ENCODE results near the gene SUSD6. TPM values are rescaled to one million over a fixed set of nuclear protein-coding genes. Genes with fewer than 3 reads are reported as not detected.

SUSD6 gene
- total RNA-seq, 1 donor from 2014 or later = 31.2 TPM

DNA sequence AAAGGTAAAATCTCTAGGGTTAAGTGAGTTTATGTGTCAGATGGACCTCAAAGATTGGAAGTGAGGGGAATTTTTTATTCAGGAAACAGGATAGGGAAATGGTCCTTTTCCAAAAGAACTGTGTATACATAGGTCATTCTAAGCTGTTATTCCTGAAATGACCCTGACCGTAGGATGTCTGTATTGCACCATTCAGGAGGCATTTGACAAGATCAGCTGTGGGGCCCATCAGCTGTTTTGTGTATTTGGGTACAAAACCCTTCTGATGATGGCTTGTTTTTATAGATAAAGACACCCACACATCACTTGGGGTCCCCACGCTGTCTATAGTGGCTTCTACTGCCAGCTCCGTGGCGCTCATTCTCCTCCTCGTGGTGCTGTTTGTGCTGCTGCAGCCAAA lies 92.9 kb downstream of the SUSD6 start:
- no peak overlapping the region for H3K4me3 Mint-ChIP-seq (ENCODE audit: unreplicated experiment)
- no peak for DNase-seq (ENCODE audit: extremely low spot score, unreplicated experiment)
- no peak overlapping the region for H3K27ac Mint-ChIP-seq (ENCODE audit: unreplicated experiment)
- no peaks in the 10 kb centered on the region for H3K27me3 Mint-ChIP-seq (ENCODE audit: unreplicated experiment)
- TF ChIP-seq, protein P1, sequence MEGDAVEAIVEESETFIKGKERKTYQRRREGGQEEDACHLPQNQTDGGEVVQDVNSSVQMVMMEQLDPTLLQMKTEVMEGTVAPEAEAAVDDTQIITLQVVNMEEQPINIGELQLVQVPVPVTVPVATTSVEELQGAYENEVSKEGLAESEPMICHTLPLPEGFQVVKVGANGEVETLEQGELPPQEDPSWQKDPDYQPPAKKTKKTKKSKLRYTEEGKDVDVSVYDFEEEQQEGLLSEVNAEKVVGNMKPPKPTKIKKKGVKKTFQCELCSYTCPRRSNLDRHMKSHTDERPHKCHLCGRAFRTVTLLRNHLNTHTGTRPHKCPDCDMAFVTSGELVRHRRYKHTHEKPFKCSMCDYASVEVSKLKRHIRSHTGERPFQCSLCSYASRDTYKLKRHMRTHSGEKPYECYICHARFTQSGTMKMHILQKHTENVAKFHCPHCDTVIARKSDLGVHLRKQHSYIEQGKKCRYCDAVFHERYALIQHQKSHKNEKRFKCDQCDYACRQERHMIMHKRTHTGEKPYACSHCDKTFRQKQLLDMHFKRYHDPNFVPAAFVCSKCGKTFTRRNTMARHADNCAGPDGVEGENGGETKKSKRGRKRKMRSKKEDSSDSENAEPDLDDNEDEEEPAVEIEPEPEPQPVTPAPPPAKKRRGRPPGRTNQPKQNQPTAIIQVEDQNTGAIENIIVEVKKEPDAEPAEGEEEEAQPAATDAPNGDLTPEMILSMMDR (IDR thresholded peaks at IDR 0.05) = no peak
- peaks cover 2% of the 10 kb centered on the region for H3K4me1 Mint-ChIP-seq (ENCODE audit: unreplicated experiment)
- H3K36me3 Mint-ChIP-seq (ENCODE audit: unreplicated experiment) = peaks cover 36% of the 10 kb centered on the region
- no peaks in the 10 kb centered on the region for H3K9me3 Mint-ChIP-seq (ENCODE audit: unreplicated experiment)

DNA sequence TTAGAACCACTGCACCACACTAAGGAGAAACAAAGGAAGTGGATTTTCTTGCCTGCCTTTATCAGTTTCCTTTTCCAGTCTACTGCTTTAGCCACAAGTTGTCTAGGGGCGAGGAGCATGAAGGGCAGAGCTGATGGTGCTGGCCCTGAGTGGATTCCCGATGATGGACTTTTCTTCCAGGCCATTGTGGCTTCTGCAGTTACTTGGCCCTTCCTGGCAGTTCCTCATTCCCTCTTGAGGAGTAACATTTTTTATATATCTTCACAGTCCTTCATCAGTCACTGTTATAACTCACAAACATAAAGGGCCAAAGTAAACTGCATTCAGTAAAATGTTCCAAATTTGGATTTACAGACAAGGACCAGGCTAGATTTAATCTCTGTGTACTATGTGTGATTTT lies 94.3 kb downstream of the SUSD6 start:
- Mint-ChIP-seq H3K27me3 (ENCODE audit: unreplicated experiment) (no peaks in the 10 kb centered on the region), H3K9me3 (ENCODE audit: unreplicated experiment) (no peaks in the 10 kb centered on the region), H3K4me1 (ENCODE audit: unreplicated experiment) (peaks cover 5% of the 10 kb centered on the region), H3K4me3 (ENCODE audit: unreplicated experiment) (no peak overlapping the region), H3K36me3 (ENCODE audit: unreplicated experiment) (peaks cover 38% of the 10 kb centered on the region), H3K27ac (ENCODE audit: unreplicated experiment) (no peak overlapping the region)
- DNase-seq (ENCODE audit: extremely low spot score, unreplicated experiment) = no peak
- TF ChIP-seq, protein P1 (IDR thresholded peaks at IDR 0.05) = no peak

DNA sequence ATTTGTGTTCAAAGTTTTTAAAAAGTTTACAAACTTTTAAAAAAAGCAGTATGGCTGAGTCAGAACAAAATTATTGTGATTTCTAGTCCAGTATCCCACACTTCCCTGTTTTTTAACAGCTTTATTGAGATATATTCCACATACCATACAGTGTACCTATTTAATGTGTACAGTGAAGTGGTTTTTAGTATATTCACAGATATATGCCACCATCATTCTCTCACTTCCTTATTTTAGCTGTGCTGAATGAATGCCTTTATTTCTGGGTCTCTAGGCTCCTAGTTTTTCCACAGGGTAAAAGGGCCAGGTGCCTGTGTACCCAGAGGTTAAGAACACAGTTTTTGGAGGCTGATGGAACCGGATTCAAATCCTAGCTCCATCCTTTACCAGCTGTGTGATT lies 96.7 kb downstream of the SUSD6 start:
- Mint-ChIP-seq H3K9me3 (ENCODE audit: unreplicated experiment) (no peaks in the 10 kb centered on the region), H3K4me1 (ENCODE audit: unreplicated experiment) (peaks cover 26% of the 10 kb centered on the region), H3K4me3 (ENCODE audit: unreplicated experiment) (no peak overlapping the region), H3K36me3 (ENCODE audit: unreplicated experiment) (peaks cover 44% of the 10 kb centered on the region), H3K27me3 (ENCODE audit: unreplicated experiment) (no peaks in the 10 kb centered on the region), H3K27ac (ENCODE audit: unreplicated experiment) (no peak overlapping the region)
- TF ChIP-seq, protein P1 (IDR thresholded peaks at IDR 0.05) = no peak
- DNase-seq (ENCODE audit: extremely low spot score, unreplicated experiment) = no peak

DNA sequence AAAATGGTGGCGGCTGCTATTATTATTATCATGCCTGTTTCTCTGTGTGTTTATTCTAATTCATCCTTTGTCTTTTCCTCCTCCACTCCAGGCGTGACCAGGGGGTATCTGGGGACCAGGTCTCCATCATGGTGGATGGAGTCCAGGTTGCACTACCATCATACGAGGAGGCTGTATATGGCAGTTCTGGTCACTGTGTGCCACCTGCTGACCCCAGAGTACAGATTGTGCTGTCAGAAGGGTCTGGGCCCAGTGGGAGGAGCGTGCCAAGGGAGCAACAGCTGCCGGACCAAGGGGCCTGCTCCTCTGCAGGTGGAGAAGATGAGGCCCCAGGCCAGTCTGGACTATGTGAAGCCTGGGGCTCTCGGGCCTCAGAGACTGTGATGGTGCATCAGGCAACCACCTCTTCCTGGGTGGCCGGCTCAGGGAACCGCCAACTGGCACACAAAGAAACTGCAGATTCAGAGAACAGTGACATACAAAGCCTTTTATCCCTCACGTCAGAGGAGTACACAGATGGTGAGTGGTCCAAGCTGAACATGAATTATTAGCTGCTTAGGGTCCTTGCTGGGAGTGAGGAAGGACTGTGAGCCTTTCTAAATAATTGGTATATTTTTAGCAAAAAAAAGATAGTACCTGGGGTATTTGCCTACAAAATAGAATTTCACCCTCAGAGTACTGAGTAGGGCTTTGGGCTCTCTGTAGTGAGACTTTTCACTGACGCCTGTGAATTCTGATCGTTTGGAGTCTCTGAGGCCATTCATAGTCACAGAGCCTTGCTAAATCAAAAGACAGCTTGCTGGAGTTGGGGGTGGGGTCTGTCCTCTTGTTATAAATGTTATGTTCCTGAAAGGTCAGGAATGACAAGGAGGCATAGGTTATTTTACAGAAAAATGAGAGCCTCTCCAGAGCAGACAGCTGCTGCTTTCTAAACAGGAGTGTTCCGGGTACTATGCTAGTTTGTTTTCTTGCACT lies 97.5 kb downstream of the SUSD6 start:
- Mint-ChIP-seq H3K9me3 (ENCODE audit: unreplicated experiment) (no peaks in the 10 kb centered on the region), H3K36me3 (ENCODE audit: unreplicated experiment) (peaks cover 36% of the 10 kb centered on the region), H3K27me3 (ENCODE audit: unreplicated experiment) (no peaks in the 10 kb centered on the region), H3K4me3 (ENCODE audit: unreplicated experiment) (no peak overlapping the region), H3K4me1 (ENCODE audit: unreplicated experiment) (peaks cover 33% of the 10 kb centered on the region), H3K27ac (ENCODE audit: unreplicated experiment) (no peak overlapping the region)
- no peak for DNase-seq (ENCODE audit: extremely low spot score, unreplicated experiment)
- TF ChIP-seq, protein P1 (IDR thresholded peaks at IDR 0.05) = no peak

DNA sequence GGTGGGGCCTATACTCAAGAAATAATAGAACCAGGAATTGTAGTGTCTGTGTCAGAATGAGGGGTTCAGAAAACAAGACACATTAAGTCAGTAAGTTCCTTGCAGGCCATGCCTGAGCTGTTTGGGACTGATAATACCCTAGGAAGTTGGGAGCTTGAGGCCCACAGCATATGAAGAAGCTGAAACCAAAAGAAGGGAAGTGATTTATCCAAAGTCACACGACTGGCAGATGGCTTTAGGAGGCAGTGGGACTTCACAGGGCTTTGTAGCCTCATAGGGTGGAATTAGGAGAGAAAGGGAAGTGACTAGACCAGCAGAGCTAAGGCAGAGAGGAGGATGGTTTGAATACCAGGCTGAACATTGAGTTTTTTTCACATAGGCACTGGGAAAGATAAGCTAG lies 99.0 kb downstream of the SUSD6 start:
- Mint-ChIP-seq H3K9me3 (ENCODE audit: unreplicated experiment) (no peaks in the 10 kb centered on the region), H3K36me3 (ENCODE audit: unreplicated experiment) (peaks cover 32% of the 10 kb centered on the region), H3K4me1 (ENCODE audit: unreplicated experiment) (peaks cover 44% of the 10 kb centered on the region), H3K4me3 (ENCODE audit: unreplicated experiment) (no peak overlapping the region), H3K27ac (ENCODE audit: unreplicated experiment) (no peak overlapping the region), H3K27me3 (ENCODE audit: unreplicated experiment) (no peaks in the 10 kb centered on the region)
- no peak for DNase-seq (ENCODE audit: extremely low spot score, unreplicated experiment)
- TF ChIP-seq, protein P1 (IDR thresholded peaks at IDR 0.05) = no peak

Measured in osteocyte (in vitro differentiated cells).